ENCODE data around the gene AKAP6.

GRCh38 chr14:32623300-32624093 is 294.4 kb downstream of the AKAP6 start:
- no peak for TF ChIP-seq TBL1XR1 (IDR thresholded peaks at IDR 0.05; ENCODE audit: low read depth, low read length)
- TF ChIP-seq CTCF (IDR thresholded peaks at IDR 0.05 in 2 of 3, conservative IDR thresholded peaks at IDR 0.05 in 1 of 3; ENCODE audit: control insufficient read depth in 2 of 3, extremely low read depth in 1 of 3, insufficient read depth in 1 of 3, low read depth in 3 of 3, low read length in 3 of 3) = no peak
- no peak for TF ChIP-seq ZNF274 (IDR thresholded peaks at IDR 0.05; ENCODE audit: insufficient read depth, insufficient read length)
- TF ChIP-seq ETV6 (conservative IDR thresholded peaks at IDR 0.05 in 1 of 2, IDR thresholded peaks at IDR 0.05 in 1 of 2; ENCODE audit: borderline replicate concordance in 1 of 2, low read depth in 1 of 2) = no peak
- TF ChIP-seq KDM1A (IDR thresholded peaks at IDR 0.05; ENCODE audit: borderline replicate concordance) = no peak
- no peak for TF ChIP-seq TARDBP (IDR thresholded peaks at IDR 0.05; ENCODE audit: borderline replicate concordance)
